GM12891 (cell line): Measurements from ENCODE around the gene PTPN4.

ENCODE experiments used
- POLR2A ChIP-seq: IDR thresholded peaks from 2 replicates; pipeline ENCODE4 v1.6.1; 2011; ENCODE audit warnings: low read depth, low read length, control low read depth
- TAF1 ChIP-seq: IDR thresholded peaks from 2 replicates; pipeline ENCODE4 v1.6.1; 2011; ENCODE audit warnings: low read depth, low read length, control low read depth

DNA sequence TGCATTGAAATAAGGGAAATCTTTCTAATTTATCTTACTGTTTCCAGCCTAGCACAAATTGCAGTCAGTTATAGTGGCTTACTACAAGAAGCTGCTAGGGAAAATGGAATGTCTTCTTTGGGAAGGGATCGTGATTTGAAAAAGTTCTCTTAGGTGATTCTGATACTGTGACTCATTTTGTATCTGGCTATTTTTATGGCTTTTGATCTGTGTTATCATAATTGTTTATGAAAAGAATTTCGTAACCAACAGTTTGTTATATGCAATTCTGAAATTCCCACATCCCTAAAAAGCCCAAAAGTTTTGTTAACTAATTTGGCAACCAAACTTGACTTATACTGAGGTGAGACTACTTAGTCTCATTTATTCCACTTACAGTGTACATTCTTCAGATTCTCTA, 12.4 kb downstream of the PTPN4 start:
- TF ChIP-seq POLR2A = no peak
- TF ChIP-seq TAF1 = no peak
